ENCODE data around the gene KIF11. TPM values are rescaled to one million over a fixed set of nuclear protein-coding genes. Genes with fewer than 3 reads are reported as not detected.

The KIF11 gene
- total and polyA plus RNA-seq, 9 of the 15 experiments (the other 6 are each of a cell fraction or from before 2014, with no cell fraction given): 11.3 to 54.4 (median 29.2) TPM

DNA sequence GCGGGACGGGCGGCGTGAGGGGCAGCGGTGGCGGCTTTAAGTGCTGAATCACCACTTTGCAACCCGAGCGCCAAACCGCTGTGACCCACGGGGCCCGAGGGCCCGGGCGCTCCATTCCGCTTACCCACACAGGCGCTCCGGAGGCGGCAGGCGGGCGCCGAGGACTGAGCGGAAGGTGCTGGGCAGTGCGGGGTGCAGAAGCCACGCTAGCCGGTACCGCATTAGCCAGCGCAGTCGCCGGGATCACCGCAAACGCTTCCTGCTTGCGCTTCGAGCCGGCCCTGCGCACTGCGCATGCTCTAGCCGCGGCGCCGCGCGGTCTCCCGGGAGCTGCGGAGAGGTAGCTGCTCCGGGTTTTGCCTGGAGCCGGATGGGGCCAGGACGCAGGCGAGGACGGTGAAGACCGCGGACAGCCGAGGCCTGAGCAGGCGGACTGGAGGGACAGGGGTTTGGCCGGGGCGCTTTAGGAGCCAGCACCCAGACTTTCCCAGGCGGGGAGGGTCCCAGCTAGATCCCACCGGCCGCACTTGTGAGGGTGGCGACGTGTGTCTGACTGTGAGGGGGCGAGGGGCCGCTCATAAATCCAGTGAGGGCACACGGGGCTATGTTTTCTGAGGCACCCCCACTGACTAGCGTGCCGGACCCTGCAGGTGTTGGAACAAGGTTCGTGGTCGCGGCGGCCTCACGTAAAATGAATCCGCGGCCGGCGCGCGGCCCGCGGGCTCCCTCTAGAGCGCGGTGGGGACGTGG, 19.0 kb upstream of the KIF11 start, which contains the start of gene IDE (continued):
- no peak for TF ChIP-seq CHD7 (IDR thresholded peaks at IDR 0.05; ENCODE audit: low read depth, low read length)
- TF ChIP-seq CREB1 (IDR thresholded peaks at IDR 0.05): no peak; the same call in none of the 2 replicates
- peak; percentile 55; the same call in 1 of the 2 replicates for TF ChIP-seq CREB1 (CRISPR knock-in tag; IDR thresholded peaks at IDR 0.05)
- peak; percentile 86 for TF ChIP-seq BRD9 (IDR thresholded peaks at IDR 0.05; ENCODE audit: low read depth, partially characterized antibody)
- TF ChIP-seq, protein P1, sequence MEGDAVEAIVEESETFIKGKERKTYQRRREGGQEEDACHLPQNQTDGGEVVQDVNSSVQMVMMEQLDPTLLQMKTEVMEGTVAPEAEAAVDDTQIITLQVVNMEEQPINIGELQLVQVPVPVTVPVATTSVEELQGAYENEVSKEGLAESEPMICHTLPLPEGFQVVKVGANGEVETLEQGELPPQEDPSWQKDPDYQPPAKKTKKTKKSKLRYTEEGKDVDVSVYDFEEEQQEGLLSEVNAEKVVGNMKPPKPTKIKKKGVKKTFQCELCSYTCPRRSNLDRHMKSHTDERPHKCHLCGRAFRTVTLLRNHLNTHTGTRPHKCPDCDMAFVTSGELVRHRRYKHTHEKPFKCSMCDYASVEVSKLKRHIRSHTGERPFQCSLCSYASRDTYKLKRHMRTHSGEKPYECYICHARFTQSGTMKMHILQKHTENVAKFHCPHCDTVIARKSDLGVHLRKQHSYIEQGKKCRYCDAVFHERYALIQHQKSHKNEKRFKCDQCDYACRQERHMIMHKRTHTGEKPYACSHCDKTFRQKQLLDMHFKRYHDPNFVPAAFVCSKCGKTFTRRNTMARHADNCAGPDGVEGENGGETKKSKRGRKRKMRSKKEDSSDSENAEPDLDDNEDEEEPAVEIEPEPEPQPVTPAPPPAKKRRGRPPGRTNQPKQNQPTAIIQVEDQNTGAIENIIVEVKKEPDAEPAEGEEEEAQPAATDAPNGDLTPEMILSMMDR (IDR thresholded peaks at IDR 0.05 in 2 of 3, conservative IDR thresholded peaks at IDR 0.05 in 1 of 3; ENCODE audit: insufficient read depth in 2 of 3, low read depth in 1 of 3, low read length in 3 of 3): peak; percentile 84 to 91 (median 84)
- peak; percentile 56; the same call in 1 of the 2 replicates for TF ChIP-seq ZC3H4 (CRISPR knock-in tag; IDR thresholded peaks at IDR 0.05; ENCODE audit: borderline replicate concordance)
- 0 out of 2 replicates have a peak, but pooled peaks have one; percentile 78 for TF ChIP-seq NR1H2 (CRISPR knock-in tag; IDR thresholded peaks at IDR 0.05)
- TF ChIP-seq CCNT2 (IDR thresholded peaks at IDR 0.05; ENCODE audit: borderline replicate concordance, extremely low read depth, insufficient read length, low read depth, low read length): peak; percentile 37
- TF ChIP-seq, protein P2, sequence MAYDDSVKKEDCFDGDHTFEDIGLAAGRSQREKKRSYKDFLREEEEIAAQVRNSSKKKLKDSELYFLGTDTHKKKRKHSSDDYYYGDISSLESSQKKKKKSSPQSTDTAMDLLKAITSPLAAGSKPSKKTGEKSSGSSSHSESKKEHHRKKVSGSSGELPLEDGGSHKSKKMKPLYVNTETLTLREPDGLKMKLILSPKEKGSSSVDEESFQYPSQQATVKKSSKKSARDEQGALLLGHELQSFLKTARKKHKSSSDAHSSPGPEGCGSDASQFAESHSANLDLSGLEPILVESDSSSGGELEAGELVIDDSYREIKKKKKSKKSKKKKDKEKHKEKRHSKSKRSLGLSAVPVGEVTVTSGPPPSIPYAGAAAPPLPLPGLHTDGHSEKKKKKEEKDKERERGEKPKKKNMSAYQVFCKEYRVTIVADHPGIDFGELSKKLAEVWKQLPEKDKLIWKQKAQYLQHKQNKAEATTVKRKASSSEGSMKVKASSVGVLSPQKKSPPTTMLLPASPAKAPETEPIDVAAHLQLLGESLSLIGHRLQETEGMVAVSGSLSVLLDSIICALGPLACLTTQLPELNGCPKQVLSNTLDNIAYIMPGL (CRISPR knock-in tag; IDR thresholded peaks at IDR 0.05): peak; percentile 69; the same call in 1 of the 2 replicates
- peak in 1 of 2 experiments; percentile 74; a peak in 3 of 4 replicates for TF ChIP-seq MAZ (CRISPR knock-in tag; conservative IDR thresholded peaks at IDR 0.05 in 1 of 2, IDR thresholded peaks at IDR 0.05 in 1 of 2)
- peak; percentile 85 for TF ChIP-seq EP400 (IDR thresholded peaks at IDR 0.05)

Data from K562 (cell line).